WTC11 (cell line): ENCODE data around the gene PALS1. TPM values are rescaled to one million over a fixed set of nuclear protein-coding genes. Genes with fewer than 3 reads are reported as not detected.

Experiments used
- ATAC-seq: fragments of 200-7000 bp; cut with Tn5 transposase; 2 replicates; pipeline ENCODE4 v1.10.0; 2021; ENCODE audit warnings: mild to moderate bottlenecking, moderate library complexity
- CTCF ChIA-PET: fragments of 300-600 bp; sonication (Branson Sonifier 250); formaldehyde crosslinking; loops from one replicate; lab custom pipeline; 2021; ENCODE audit warnings: antibody characterized with exemption; lab: Charles Lee
- POLR2A ChIA-PET: fragments of 350-600 bp; sonication (Branson Sonifier 250); formaldehyde crosslinking; loops from one replicate; lab custom pipeline; 2021; ENCODE audit warnings: antibody characterized with exemption; lab: Charles Lee
- DNase-seq: peaks from one replicate; pipeline ENCODE4 v3.0.0; 2021; ENCODE audit warnings: low spot score
- H3K27ac Mint-ChIP-seq: 2 replicates; pipeline ENCODE4 v1.8.0; 2021; ENCODE audit warnings: mixed read lengths
- H3K27me3 Mint-ChIP-seq: 2 replicates; pipeline ENCODE4 v1.8.0; 2021; ENCODE audit warnings: low read depth, mild to moderate bottlenecking, moderate library complexity, mixed read lengths
- H3K36me3 Mint-ChIP-seq: 2 replicates; pipeline ENCODE4 v1.8.0; 2021; ENCODE audit warnings: mixed read lengths
- H3K4me1 Mint-ChIP-seq: 2 replicates; pipeline ENCODE4 v1.8.0; 2022; ENCODE audit warnings: mixed read lengths
- H3K4me3 Mint-ChIP-seq: 2 replicates; pipeline ENCODE4 v1.8.0; 2021; ENCODE audit warnings: mild to moderate bottlenecking, moderate library complexity, mixed read lengths
- H3K9me3 Mint-ChIP-seq: 2 replicates; pipeline ENCODE4 v1.8.0; 2021; ENCODE audit warnings: mixed read lengths
- CBFB ChIP-seq: sonication (generic); formaldehyde crosslinking; IDR thresholded peaks from 2 replicates; pipeline ENCODE4 v1.8.1; 2022; ENCODE audit warnings: mild to moderate bottlenecking, low read depth, missing genetic modification reagents
- E2F4 ChIP-seq: sonication (generic); formaldehyde crosslinking; IDR thresholded peaks from 2 replicates; pipeline ENCODE4 v1.8.1; 2022; ENCODE audit warnings: low read depth, mild to moderate bottlenecking, moderate library complexity, missing genetic modification reagents, borderline replicate concordance
- ELF4 ChIP-seq: sonication (generic); formaldehyde crosslinking; IDR thresholded peaks from 2 replicates; pipeline ENCODE4 v1.8.1; 2022; ENCODE audit warnings: low read depth, mild to moderate bottlenecking, moderate library complexity, missing genetic modification reagents
- GRHL2 ChIP-seq: fragments of 250-450 bp; sonication (Bioruptor Pico); IDR thresholded peaks from 2 replicates; pipeline ENCODE4 v1.8.0; 2022; ENCODE audit warnings: mild to moderate bottlenecking, moderate library complexity; ENCODE audit not compliant: insufficient replicate concordance, severe bottlenecking
- JUN ChIP-seq: sonication (generic); formaldehyde crosslinking; IDR thresholded peaks from 2 replicates; pipeline ENCODE4 v1.8.0; 2023; ENCODE audit warnings: mild to moderate bottlenecking, missing genetic modification reagents
- MYBL2 ChIP-seq: sonication (generic); formaldehyde crosslinking; IDR thresholded peaks from 2 replicates; pipeline ENCODE4 v1.8.1; 2023; ENCODE audit warnings: mild to moderate bottlenecking, moderate library complexity, missing genetic modification reagents
- NFATC4 ChIP-seq: fragments of 250-450 bp; sonication (Bioruptor Pico); IDR thresholded peaks from 2 replicates; pipeline ENCODE4 v1.9.0; 2021; ENCODE audit warnings: mild to moderate bottlenecking
- NFYB ChIP-seq: sonication (generic); formaldehyde crosslinking; conservative IDR thresholded peaks from 2 replicates; pipeline ENCODE4 v1.8.0; 2022; ENCODE audit warnings: low read depth, missing genetic modification reagents
- SMAD3 ChIP-seq: sonication (generic); formaldehyde crosslinking; IDR thresholded peaks from 2 replicates; pipeline ENCODE4 v1.8.0; 2022; ENCODE audit warnings: missing genetic modification reagents, mild to moderate bottlenecking, borderline replicate concordance
- TEAD4 ChIP-seq: sonication (generic); formaldehyde crosslinking; IDR thresholded peaks from 2 replicates; pipeline ENCODE4 v1.8.0; 2022; ENCODE audit warnings: mild to moderate bottlenecking, missing genetic modification reagents
- ZBTB21 ChIP-seq: sonication (generic); formaldehyde crosslinking; IDR thresholded peaks from 2 replicates; pipeline ENCODE4 v1.8.1; 2023; ENCODE audit warnings: mild to moderate bottlenecking, missing genetic modification reagents, borderline replicate concordance
- ZNF121 ChIP-seq: sonication (generic); formaldehyde crosslinking; IDR thresholded peaks from 2 replicates; pipeline ENCODE4 v1.8.0; 2023; ENCODE audit warnings: missing genetic modification reagents
- ZNF281 ChIP-seq: sonication (generic); formaldehyde crosslinking; IDR thresholded peaks from 2 replicates; pipeline ENCODE4 v1.8.0; 2023; ENCODE audit warnings: mild to moderate bottlenecking, missing genetic modification reagents
- ZNF416 ChIP-seq: fragments of 250-450 bp; sonication (Bioruptor Pico); IDR thresholded peaks from 2 replicates; pipeline ENCODE4 v1.9.0; 2021; ENCODE audit warnings: mild to moderate bottlenecking, inconsistent platforms
- total RNA-seq: library from RNA; stranded (reverse); gene quantifications from 3 replicates; pipeline ENCODE4 v1.2.3, GENCODE V29; 2021
- TF ChIP-seq, protein P1 (sequence below): sonication (generic); formaldehyde crosslinking; IDR thresholded peaks from 2 replicates; pipeline ENCODE4 v1.8.0; 2022; ENCODE audit warnings: mild to moderate bottlenecking, missing genetic modification reagents
- TF ChIP-seq, protein P2 (sequence below): fragments of 250-450 bp; sonication (Bioruptor Pico); IDR thresholded peaks from 2 replicates; pipeline ENCODE4 v1.9.0; 2021; ENCODE audit warnings: moderate library complexity, mild to moderate bottlenecking, inconsistent platforms, borderline replicate concordance
- TF ChIP-seq, protein P3 (sequence below): sonication (generic); formaldehyde crosslinking; IDR thresholded peaks from 2 replicates; pipeline ENCODE4 v1.8.1; 2022; ENCODE audit warnings: mild to moderate bottlenecking, moderate library complexity, missing genetic modification reagents
- TF ChIP-seq, protein P4 (sequence below): sonication (generic); formaldehyde crosslinking; IDR thresholded peaks from 2 replicates; pipeline ENCODE4 v1.8.1; 2022; ENCODE audit warnings: mild to moderate bottlenecking, missing genetic modification reagents, moderate library complexity, borderline replicate concordance
- TF ChIP-seq, protein P5 (sequence below): sonication (generic); formaldehyde crosslinking; IDR thresholded peaks from 2 replicates; pipeline ENCODE4 v1.8.1; 2023; ENCODE audit warnings: mild to moderate bottlenecking, missing genetic modification reagents, moderate library complexity

PALS1 gene
- total RNA-seq, 1 experiment from 2014 or later, result 18.0 TPM

- no peak for DNase-seq
- H3K27ac Mint-ChIP-seq, result no peak overlapping the region
Observed at GRCh38 chr14:67225523-67225922, 15.7 kb upstream of the PALS1 start.

More at GRCh38 chr14:67225523-67225922, 15.7 kb upstream of the PALS1 start:
- POLR2A ChIA-PET, result no interaction called here
- Mint-ChIP-seq H3K27me3 (no peaks in the 10 kb centered on the region; the same call in 1 of the 2 replicates), H3K4me1 (no peaks in the 10 kb centered on the region)
- no peak for TF ChIP-seq CBFB
- TF ChIP-seq ZBTB21 (CRISPR knock-in tag), result no peak
- TF ChIP-seq MYBL2 (CRISPR knock-in tag), result no peak
- TF ChIP-seq, protein P1, sequence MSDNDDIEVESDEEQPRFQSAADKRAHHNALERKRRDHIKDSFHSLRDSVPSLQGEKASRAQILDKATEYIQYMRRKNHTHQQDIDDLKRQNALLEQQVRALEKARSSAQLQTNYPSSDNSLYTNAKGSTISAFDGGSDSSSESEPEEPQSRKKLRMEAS (CRISPR knock-in tag), result no peak
- TF ChIP-seq, protein P2, sequence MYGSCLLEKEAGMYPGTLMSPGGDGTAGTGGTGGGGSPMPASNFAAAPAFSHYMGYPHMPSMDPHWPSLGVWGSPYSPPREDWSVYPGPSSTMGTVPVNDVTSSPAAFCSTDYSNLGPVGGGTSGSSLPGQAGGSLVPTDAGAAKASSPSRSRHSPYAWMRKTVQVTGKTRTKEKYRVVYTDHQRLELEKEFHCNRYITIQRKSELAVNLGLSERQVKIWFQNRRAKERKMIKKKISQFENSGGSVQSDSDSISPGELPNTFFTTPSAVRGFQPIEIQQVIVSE (CRISPR knock-in tag), result no peak
- TF ChIP-seq ELF4 (CRISPR knock-in tag), result no peak
- TF ChIP-seq, protein P3, sequence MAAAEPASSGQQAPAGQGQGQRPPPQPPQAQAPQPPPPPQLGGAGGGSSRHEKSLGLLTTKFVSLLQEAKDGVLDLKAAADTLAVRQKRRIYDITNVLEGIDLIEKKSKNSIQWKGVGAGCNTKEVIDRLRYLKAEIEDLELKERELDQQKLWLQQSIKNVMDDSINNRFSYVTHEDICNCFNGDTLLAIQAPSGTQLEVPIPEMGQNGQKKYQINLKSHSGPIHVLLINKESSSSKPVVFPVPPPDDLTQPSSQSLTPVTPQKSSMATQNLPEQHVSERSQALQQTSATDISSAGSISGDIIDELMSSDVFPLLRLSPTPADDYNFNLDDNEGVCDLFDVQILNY (CRISPR knock-in tag), result no peak
- no peak for TF ChIP-seq NFYB (CRISPR knock-in tag)
- TF ChIP-seq ZNF416 (CRISPR knock-in tag), result no peak
- no peak for TF ChIP-seq NFATC4 (CRISPR knock-in tag)
- no peak for TF ChIP-seq TEAD4 (CRISPR knock-in tag)
- TF ChIP-seq, protein P4, sequence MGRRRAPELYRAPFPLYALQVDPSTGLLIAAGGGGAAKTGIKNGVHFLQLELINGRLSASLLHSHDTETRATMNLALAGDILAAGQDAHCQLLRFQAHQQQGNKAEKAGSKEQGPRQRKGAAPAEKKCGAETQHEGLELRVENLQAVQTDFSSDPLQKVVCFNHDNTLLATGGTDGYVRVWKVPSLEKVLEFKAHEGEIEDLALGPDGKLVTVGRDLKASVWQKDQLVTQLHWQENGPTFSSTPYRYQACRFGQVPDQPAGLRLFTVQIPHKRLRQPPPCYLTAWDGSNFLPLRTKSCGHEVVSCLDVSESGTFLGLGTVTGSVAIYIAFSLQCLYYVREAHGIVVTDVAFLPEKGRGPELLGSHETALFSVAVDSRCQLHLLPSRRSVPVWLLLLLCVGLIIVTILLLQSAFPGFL (CRISPR knock-in tag), result no peak
- TF ChIP-seq, protein P5, sequence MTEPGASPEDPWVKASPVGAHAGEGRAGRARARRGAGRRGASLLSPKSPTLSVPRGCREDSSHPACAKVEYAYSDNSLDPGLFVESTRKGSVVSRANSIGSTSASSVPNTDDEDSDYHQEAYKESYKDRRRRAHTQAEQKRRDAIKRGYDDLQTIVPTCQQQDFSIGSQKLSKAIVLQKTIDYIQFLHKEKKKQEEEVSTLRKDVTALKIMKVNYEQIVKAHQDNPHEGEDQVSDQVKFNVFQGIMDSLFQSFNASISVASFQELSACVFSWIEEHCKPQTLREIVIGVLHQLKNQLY, result no peak
- TF ChIP-seq JUN (CRISPR knock-in tag), result no peak
- no peak for TF ChIP-seq ZNF121 (CRISPR knock-in tag)
- no peak for TF ChIP-seq ZNF281 (CRISPR knock-in tag)
- TF ChIP-seq E2F4 (CRISPR knock-in tag), result no peak
- TF ChIP-seq GRHL2, result no peak
- TF ChIP-seq SMAD3 (CRISPR knock-in tag), result no peak
- TF ChIP-seq, all 79 proteins: peak for 0
- Mint-ChIP-seq H3K36me3 (no peaks in the 10 kb centered on the region), H3K4me3 (no peak overlapping the region), H3K9me3 (no peaks in the 10 kb centered on the region)
- ATAC-seq, result no peak
- CTCF ChIA-PET, result no interaction called here
